ENCODE measurements around the gene FAM110A.
"Not testable (repeated sequence)": the region's sequence is repeated elsewhere in the genome, so short reads cannot be mapped to it uniquely, and the experiment has no call there.

FAM110A gene

GRCh38 chr20:818001-818664, 15.4 kb upstream of the FAM110A start:
- Histone ChIP-seq H3K4me1 (ENCODE audit: insufficient read depth, low read length) (no peaks in the 10 kb centered on the region), H3K9ac (ENCODE audit: low read depth, low read length) (no peak overlapping the region), H3K9me3 (ENCODE audit: control insufficient read depth, insufficient read depth, low read length) (no peaks in the 10 kb centered on the region), H3K36me3 (ENCODE audit: insufficient read depth, low read length) (no peaks in the 10 kb centered on the region)

DNA sequence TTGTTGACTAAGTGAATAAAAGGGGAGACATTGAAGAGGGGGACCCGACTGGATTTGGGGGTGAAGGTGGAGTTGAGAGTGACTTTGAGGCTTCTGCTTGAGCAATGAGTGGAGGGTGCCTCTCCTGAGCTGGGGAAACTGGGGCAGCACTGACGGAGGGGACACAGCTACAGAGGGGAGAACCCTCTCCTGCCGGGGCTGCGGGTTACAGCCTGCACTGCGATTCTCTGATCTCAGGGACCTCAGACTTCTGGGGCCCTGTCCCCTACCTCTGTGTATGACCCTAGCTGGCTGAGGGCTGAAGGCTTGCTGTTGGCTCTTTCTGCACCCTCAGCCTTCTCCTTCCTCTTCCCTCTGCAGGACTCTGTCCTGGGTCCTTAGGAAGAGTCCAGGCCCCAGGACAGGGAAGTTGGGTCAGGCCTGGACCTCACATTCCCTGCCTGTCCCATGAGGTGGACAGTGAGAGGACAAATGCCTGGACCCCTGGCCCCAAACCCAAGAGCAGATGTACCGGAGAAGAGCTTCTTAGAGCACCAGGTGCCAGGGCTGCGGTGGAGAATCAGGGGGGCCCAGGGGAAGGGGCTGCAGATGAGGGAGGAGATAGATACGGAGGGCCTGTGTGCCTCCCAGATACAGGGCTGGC, 13.7 kb upstream of the FAM110A start:
- Histone ChIP-seq H3K9ac (ENCODE audit: low read depth, low read length) (no peak overlapping the region), H3K4me1 (ENCODE audit: insufficient read depth, low read length) (no peaks in the 10 kb centered on the region), H3K9me3 (ENCODE audit: control insufficient read depth, insufficient read depth, low read length) (no peaks in the 10 kb centered on the region), H3K36me3 (ENCODE audit: insufficient read depth, low read length) (no peaks in the 10 kb centered on the region)

DNA sequence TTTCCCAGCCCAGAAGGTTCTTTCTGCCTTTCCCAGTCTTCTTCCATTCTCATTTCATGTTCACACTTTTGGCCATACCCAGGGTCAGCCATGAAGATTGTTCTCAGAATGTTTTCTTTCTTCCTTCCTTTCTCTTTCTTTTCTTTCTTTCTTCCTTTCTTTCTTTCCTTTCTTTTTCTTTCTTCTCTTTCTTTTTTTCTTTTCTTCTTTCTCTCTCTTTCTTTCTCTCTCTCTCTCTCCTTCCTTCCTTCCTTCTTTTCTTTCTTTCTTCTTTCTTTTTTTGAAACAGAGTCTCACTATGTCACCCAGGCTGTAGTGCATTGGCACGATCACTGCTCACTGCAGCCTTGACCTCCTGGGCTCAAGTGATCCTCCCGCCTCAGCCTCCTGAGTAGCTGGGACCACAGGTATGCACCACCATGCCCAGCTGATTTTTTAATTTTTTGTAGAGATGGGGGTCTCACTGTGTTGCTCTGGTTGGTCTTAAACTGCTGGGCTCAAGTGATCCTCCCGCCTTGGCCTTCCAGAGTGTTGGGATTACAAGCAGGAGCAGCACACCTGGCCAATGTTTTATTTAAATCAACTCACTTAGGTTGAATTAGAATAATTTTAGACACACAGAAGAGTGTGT, 13.1 kb upstream of the FAM110A start:
- Histone ChIP-seq H3K9ac (ENCODE audit: low read depth, low read length) (no peak overlapping the region), H3K4me1 (ENCODE audit: insufficient read depth, low read length) (no peaks in the 10 kb centered on the region), H3K36me3 (ENCODE audit: insufficient read depth, low read length) (no peaks in the 10 kb centered on the region), H3K9me3 (ENCODE audit: control insufficient read depth, insufficient read depth, low read length) (no peaks in the 10 kb centered on the region)

DNA sequence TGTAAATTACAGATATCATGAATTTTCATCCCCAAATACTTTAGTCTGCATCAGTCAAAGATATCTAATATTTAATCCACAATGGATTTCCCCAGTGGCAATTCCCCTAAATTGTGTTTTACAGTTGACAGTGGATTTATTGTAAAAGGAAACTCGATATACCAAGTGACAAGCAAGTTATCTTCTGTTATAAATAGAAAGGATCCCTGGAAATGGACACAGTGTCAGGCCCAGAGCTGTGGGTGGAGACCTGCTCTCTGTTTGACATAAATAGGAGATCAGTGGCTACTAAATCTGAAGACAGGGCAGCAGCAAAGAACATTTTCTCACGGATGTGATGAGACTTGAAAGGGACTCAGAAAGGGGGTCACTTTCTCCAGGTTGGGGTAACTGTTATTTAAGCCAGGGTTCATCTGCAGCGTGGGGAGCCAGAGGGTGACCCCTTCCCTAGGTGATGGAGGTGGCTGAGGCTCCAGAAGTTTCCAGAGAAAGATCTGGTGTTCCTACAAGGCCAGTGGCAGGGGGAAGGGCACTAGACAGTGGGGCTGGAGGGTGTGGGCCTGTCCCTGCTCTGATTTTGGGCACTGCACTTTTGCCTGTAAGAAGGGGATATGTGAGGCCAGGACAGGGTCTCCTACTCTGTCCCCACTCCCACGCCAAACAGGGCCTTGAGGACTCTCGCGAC, 12.3 kb upstream of the FAM110A start:
- Histone ChIP-seq H3K36me3 (ENCODE audit: insufficient read depth, low read length) (no peaks in the 10 kb centered on the region), H3K4me1 (ENCODE audit: insufficient read depth, low read length) (no peaks in the 10 kb centered on the region), H3K9me3 (ENCODE audit: control insufficient read depth, insufficient read depth, low read length) (no peaks in the 10 kb centered on the region), H3K9ac (ENCODE audit: low read depth, low read length) (no peak overlapping the region)

DNA sequence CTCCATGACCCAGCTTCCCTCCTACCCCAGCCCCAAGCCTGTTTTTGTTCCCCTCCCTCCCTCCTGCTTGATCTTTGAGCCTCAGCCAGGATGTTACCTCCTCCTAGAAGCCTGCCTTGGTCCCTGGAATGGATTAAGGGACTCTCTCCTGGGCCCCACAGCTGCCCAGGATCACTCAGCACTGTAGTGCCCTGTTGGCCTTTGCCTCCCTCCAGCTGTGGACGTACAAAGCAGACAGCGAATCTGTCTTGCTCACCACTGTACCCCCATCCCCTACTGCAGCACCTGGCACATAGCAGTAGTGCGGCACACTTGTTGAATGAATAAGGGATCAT, 11.8 kb upstream of the FAM110A start:
- Histone ChIP-seq H3K36me3 (ENCODE audit: insufficient read depth, low read length) (no peaks in the 10 kb centered on the region), H3K9me3 (ENCODE audit: control insufficient read depth, insufficient read depth, low read length) (no peaks in the 10 kb centered on the region), H3K9ac (ENCODE audit: low read depth, low read length) (no peak overlapping the region), H3K4me1 (ENCODE audit: insufficient read depth, low read length) (no peaks in the 10 kb centered on the region)

GRCh38 chr20:822651-823573, 10.6 kb upstream of the FAM110A start:
- Histone ChIP-seq H3K9ac (ENCODE audit: low read depth, low read length) (no peak overlapping the region), H3K4me1 (ENCODE audit: insufficient read depth, low read length) (no peaks in the 10 kb centered on the region), H3K9me3 (ENCODE audit: control insufficient read depth, insufficient read depth, low read length) (no peaks in the 10 kb centered on the region), H3K36me3 (ENCODE audit: insufficient read depth, low read length) (no peaks in the 10 kb centered on the region)

DNA sequence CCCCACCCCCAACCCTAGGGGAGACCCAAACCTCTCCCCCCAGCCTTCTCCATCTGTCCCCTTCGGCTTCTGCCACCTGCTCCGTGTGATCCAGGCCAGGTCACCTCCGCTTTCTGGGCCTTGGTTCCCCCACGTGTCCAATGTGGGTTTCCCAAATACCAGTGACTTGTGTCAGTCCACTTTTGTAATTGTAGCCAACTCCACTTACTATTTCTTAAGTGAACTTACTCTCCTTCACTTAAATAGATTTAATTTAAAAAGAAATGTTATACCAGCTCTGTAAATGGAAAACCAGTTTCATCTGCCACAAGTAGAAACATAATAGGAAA, 10.0 kb upstream of the FAM110A start:
- Histone ChIP-seq H3K9ac (ENCODE audit: low read depth, low read length) (no peak overlapping the region), H3K36me3 (ENCODE audit: insufficient read depth, low read length) (no peaks in the 10 kb centered on the region), H3K4me1 (ENCODE audit: insufficient read depth, low read length) (no peaks in the 10 kb centered on the region), H3K9me3 (ENCODE audit: control insufficient read depth, insufficient read depth, low read length) (no peaks in the 10 kb centered on the region)

DNA sequence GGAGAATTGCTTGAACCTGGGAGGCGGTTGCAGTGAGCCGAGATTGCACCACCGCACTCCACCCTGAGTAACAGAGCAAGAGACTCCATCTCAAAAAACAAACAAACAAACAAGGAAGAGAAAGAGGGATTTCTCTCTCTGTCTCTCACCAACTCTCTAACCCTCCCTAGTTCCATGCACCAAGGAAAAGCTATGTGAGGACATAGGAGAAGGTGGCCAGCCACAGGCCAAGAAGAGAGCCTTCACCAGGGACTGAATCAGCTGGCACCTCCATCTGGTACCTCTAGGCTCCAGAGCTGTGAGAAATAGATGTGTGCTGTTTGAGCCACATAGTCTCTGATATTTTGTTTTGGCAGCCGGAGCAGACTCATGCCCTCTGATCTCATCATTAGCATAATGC, 9.0 kb upstream of the FAM110A start:
- Histone ChIP-seq H3K36me3 (ENCODE audit: insufficient read depth, low read length) (no peaks in the 10 kb centered on the region), H3K4me1 (ENCODE audit: insufficient read depth, low read length) (no peaks in the 10 kb centered on the region), H3K9ac (ENCODE audit: low read depth, low read length) (no peak overlapping the region), H3K9me3 (ENCODE audit: control insufficient read depth, insufficient read depth, low read length) (no peaks in the 10 kb centered on the region)

DNA sequence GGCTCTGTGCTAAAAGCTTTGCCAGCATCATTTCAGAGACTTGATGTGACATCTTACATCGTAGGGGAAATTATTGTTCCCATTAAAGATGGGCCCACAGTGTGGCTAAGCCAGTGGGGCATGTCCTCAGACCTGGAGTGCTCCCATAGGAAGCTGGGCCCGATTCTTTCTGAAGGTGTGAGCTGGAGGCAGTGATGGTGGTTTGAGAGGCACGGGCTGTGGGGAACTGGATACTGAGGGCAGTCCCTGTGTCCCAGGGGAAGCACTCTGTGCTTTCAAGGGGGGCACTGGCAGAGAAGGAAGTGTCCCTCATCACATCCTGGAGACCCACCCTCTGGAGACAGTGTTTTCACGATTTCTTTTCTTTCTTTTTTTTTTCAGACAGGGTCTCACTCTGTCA, 8.6 kb upstream of the FAM110A start:
- Histone ChIP-seq H3K9me3 (ENCODE audit: control insufficient read depth, insufficient read depth, low read length) (no peaks in the 10 kb centered on the region), H3K9ac (ENCODE audit: low read depth, low read length) (no peak overlapping the region), H3K36me3 (ENCODE audit: insufficient read depth, low read length) (no peaks in the 10 kb centered on the region), H3K4me1 (ENCODE audit: insufficient read depth, low read length) (no peaks in the 10 kb centered on the region)

- no peaks in the 10 kb centered on the region for H3K4me1 ChIP-seq (ENCODE audit: insufficient read depth, low read length)
- no peak overlapping the region for H3K9ac ChIP-seq (ENCODE audit: low read depth, low read length)
- H3K9me3 ChIP-seq (ENCODE audit: control insufficient read depth, insufficient read depth, low read length): no peaks in the 10 kb centered on the region
- no peaks in the 10 kb centered on the region for H3K36me3 ChIP-seq (ENCODE audit: insufficient read depth, low read length)
Measured at GRCh38 chr20:825710-826421, 7.6 kb upstream of the FAM110A start.

- Histone ChIP-seq H3K9me3 (ENCODE audit: control insufficient read depth, insufficient read depth, low read length) (no peaks in the 10 kb centered on the region), H3K4me1 (ENCODE audit: insufficient read depth, low read length) (no peaks in the 10 kb centered on the region), H3K36me3 (ENCODE audit: insufficient read depth, low read length) (no peaks in the 10 kb centered on the region), H3K9ac (ENCODE audit: low read depth, low read length) (no peak overlapping the region)
Measured at GRCh38 chr20:826695-827323, 6.7 kb upstream of the FAM110A start.

GRCh38 chr20:827981-828380, 5.5 kb upstream of the FAM110A start:
- not testable (repeated sequence) for H3K9me3 ChIP-seq (ENCODE audit: control insufficient read depth, insufficient read depth, low read length); H3K9ac ChIP-seq (ENCODE audit: low read depth, low read length); H3K4me1 ChIP-seq (ENCODE audit: insufficient read depth, low read length); H3K36me3 ChIP-seq (ENCODE audit: insufficient read depth, low read length)

GRCh38 chr20:828987-829386, 4.5 kb upstream of the FAM110A start:
- Histone ChIP-seq H3K9ac (ENCODE audit: low read depth, low read length) (no peak overlapping the region), H3K4me1 (ENCODE audit: insufficient read depth, low read length) (no peaks in the 10 kb centered on the region), H3K36me3 (ENCODE audit: insufficient read depth, low read length) (no peaks in the 10 kb centered on the region), H3K9me3 (ENCODE audit: control insufficient read depth, insufficient read depth, low read length) (no peaks in the 10 kb centered on the region)
